ENCODE results near the gene GPC5. TPM values are rescaled to one million over a fixed set of nuclear protein-coding genes. Genes with fewer than 3 reads are reported as not detected.

The GPC5 gene
- total and polyA plus RNA-seq, 3 donors from 2014 or later: 11.5 to 81.8 (median 52.1) TPM

DNA sequence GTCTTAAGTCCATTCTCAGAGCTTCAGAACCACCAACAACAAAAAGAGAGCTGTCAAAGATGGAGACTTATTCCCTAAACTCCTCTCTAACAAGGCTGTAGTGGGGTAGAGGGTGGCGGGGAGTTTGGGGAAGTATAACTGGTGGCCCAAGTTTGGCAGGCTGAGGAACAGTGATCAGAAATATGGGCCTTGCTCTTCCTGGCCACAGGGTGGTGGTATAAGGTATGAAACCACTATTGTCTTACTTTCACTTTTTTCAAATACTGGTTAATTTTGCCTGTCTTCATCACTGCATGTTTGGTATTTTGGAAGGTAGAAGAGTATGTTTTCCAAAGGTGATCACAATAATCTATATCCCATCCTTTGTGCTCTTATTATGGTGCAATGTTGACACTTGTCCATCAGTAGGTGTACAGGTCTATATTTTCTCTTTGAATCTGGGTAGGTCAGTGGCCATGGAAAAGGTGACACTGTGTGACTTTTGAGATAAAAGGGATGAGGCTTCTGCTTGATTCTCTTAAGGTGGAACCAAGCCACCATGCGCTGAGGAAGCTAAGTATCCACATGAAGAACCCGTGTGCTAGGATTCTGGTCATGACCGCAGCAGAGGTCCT, 23.2 kb upstream of the GPC5 start:
- TF ChIP-seq POLR2A (IDR thresholded peaks at IDR 0.05) (no peak), CTCF (IDR thresholded peaks at IDR 0.05) (peak in 1 of 3 experiments; percentile 48)
- H3K27ac ChIP-seq: no peak overlapping the region
- DNase-seq: no peak
- H3K9me3 ChIP-seq: no peaks in the 10 kb centered on the region
- H3K36me3 ChIP-seq (ENCODE audit: low read depth, missing control alignments): no peaks in the 10 kb centered on the region
- no peaks in the 10 kb centered on the region for H3K27me3 ChIP-seq
- no peak overlapping the region for H3K4me3 ChIP-seq
- WGBS, 2 donors: 93% methylated on average over 4 of the region's 4 CpGs
- H3K4me1 ChIP-seq: no peaks in the 10 kb centered on the region
- intact Hi-C loops (cut with DNase I; ENCODE audit: low total_unique reads): no loop called here

DNA sequence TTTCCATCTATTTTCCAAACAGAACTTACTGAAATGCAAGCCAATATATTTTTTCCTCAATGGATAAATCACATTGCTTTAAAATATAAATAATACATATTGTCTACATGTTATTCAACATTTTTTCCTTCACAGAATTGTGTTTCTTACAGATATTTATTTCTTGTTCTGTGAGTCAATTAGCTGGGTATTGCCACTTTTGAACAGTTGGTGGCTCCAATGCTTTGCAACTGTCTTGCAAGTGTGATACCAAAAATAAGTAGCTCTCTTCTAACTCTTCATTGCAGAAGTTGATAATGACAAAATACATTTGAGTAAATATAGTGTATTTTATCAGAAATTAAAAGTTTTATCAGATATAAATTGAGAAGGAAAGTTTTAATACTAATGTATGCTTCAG, 17.1 kb upstream of the GPC5 start:
- no peaks in the 10 kb centered on the region for H3K9me3 ChIP-seq
- H3K27ac ChIP-seq: no peak overlapping the region
- H3K4me3 ChIP-seq: no peak overlapping the region
- peak in 2 of 3 experiments; percentile 24 to 30 for TF ChIP-seq CTCF (IDR thresholded peaks at IDR 0.05)
- no peak for TF ChIP-seq POLR2A (IDR thresholded peaks at IDR 0.05)
- H3K36me3 ChIP-seq (ENCODE audit: low read depth, missing control alignments): no peaks in the 10 kb centered on the region
- intact Hi-C loops (cut with DNase I; ENCODE audit: low total_unique reads): no loop called here
- DNase-seq: peak; percentile 43
- H3K27me3 ChIP-seq: no peaks in the 10 kb centered on the region
- H3K4me1 ChIP-seq: no peaks in the 10 kb centered on the region

DNA sequence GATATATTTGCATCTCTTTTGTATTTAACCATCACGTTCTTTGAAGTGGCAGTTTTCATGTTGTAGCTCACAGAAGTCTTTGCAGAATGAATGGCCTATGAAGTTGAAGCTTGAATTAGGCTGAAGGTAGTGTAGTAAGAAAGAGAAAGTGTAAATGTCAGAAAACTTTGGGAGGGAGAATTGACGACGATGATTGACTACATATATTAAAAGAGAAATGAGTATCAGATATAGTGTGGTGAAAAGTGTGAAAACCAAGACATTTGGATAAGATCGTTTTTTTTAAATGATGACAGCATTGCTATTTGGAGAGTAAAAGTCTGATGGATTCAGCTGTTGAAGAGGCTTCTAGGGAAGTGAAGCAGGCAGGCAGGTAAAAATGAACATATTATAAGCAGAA, 14.6 kb upstream of the GPC5 start:
- Histone ChIP-seq H3K36me3 (ENCODE audit: low read depth, missing control alignments) (no peaks in the 10 kb centered on the region), H3K27me3 (no peaks in the 10 kb centered on the region), H3K4me3 (no peak overlapping the region), H3K4me1 (no peaks in the 10 kb centered on the region), H3K27ac (no peak overlapping the region), H3K9me3 (no peaks in the 10 kb centered on the region)
- TF ChIP-seq POLR2A (IDR thresholded peaks at IDR 0.05): no peak
- TF ChIP-seq CTCF (IDR thresholded peaks at IDR 0.05): no peak
- intact Hi-C loops (cut with DNase I; ENCODE audit: low total_unique reads): no loop called here
- 81% methylated on average over 4 of the region's 4 CpGs for WGBS, 2 donors
- DNase-seq: no peak

- intact Hi-C loops (cut with DNase I; ENCODE audit: low total_unique reads): no loop called here
- TF ChIP-seq CTCF (IDR thresholded peaks at IDR 0.05) (no peak), POLR2A (IDR thresholded peaks at IDR 0.05) (no peak)
These were observed 13.5 kb upstream of the GPC5 start for GRCh38 chr13:91384896-91385295.

DNA sequence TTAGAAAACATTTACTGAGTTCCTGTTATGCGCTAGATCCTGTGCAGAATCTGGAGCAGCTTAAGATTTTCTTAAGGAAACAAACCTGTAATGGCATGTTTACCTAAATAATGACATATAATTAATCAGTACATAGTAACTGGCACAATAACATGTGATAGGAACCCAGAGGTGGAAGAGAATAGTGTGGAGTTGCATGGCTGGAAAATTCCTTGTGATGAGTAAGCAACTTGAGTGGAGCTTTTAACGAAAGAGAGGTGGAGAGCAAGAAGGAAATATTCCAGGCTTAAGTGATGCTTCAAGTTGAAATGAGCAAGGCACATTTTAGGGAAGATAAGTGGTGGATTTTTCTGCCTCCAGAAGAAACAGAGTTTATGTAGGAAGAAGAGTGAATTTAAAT, 9.2 kb upstream of the GPC5 start:
- no peak for DNase-seq
- H3K27ac ChIP-seq: no peak overlapping the region
- intact Hi-C loops (cut with DNase I; ENCODE audit: low total_unique reads): no loop called here
- no peaks in the 10 kb centered on the region for H3K4me1 ChIP-seq
- TF ChIP-seq POLR2A (IDR thresholded peaks at IDR 0.05) (no peak), CTCF (IDR thresholded peaks at IDR 0.05) (no peak)
- no peaks in the 10 kb centered on the region for H3K36me3 ChIP-seq (ENCODE audit: low read depth, missing control alignments)
- 84 to 97% methylated on average over 2 of the region's 2 CpGs for WGBS, 2 donors
- no peak overlapping the region for H3K4me3 ChIP-seq
- no peaks in the 10 kb centered on the region for H3K9me3 ChIP-seq
- H3K27me3 ChIP-seq: no peaks in the 10 kb centered on the region

More at GRCh38 chr13:91384896-91385295, 13.5 kb upstream of the GPC5 start:
- WGBS, 2 donors: 69 to 83% methylated on average over 2 of the region's 2 CpGs
- H3K4me3 ChIP-seq: no peak overlapping the region
- no peaks in the 10 kb centered on the region for H3K27me3 ChIP-seq
- H3K9me3 ChIP-seq: no peaks in the 10 kb centered on the region
- no peak overlapping the region for H3K27ac ChIP-seq
- no peak for DNase-seq
- H3K4me1 ChIP-seq: no peaks in the 10 kb centered on the region
- no peaks in the 10 kb centered on the region for H3K36me3 ChIP-seq (ENCODE audit: low read depth, missing control alignments)

All from testis (tissue), 3 donors.